ENCODE measurements around the gene ITGB6.
"Not testable (repeated sequence)": the region's sequence is repeated elsewhere in the genome, so short reads cannot be mapped to it uniquely, and the experiment has no call there.

ITGB6 gene

DNA sequence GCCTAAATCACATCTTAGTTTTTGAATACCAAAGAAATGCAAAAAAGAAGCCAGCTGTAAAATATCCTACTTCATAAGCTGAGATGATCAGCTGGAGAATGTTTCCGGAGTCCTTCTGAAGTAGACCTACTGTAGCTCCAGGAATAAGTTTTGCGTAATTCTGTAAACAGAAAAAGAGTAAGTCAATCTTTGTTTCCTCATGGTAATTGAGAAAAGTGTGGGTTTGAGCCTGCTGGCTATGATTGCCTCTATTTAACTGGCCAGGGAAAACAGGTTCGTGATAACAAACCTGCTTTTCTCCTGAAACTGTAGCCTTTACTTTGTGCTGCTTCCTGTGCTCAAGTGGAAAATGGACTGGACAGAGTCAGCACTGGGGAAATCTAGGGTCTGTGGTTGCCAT lies 58.2 kb downstream of the ITGB6 start:
- DNase-seq (ENCODE audit: low read depth in 1 of 2, low spot score in 1 of 2) = no peak

DNA sequence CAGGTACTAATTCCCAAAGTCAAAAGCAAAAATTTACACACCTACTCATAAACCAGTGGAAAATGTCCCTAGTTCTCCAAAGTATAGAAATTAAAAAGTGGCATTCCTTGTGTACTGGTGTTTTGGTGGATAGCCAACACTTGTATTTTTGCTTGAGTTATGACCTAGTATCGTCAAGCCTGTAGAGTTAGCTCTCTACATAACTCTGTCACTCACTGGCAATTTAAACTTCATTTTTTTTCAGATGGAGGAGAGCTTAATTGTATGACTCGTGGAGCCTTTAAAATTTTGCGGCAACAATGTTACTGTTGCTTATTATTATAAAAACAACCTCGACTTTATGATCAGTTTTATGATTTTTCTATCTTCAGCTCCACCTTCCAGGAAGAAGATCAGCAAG lies 58.7 kb downstream of the ITGB6 start:
- no peak for DNase-seq (ENCODE audit: low read depth in 1 of 2, low spot score in 1 of 2)

DNA sequence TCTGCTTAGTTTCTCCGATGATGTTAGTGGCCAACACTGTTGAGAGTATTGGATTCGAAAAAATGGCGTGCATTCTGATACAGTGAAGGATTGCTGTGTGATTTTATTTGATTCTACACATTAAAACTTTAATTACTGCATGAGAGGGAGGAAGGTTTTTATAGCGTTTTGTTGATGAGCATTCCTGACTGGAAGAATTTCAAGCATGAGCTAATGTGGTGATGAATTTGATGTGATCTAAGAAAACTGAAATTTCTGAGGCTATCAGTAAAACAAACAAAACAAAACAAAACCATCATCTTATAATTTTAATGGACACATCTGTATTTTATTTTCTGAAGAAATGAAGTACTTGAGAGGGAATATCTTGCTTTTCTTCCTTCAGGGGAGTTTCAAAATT lies 59.6 kb downstream of the ITGB6 start:
- DNase-seq (ENCODE audit: low read depth in 1 of 2, low spot score in 1 of 2) = no peak

DNA sequence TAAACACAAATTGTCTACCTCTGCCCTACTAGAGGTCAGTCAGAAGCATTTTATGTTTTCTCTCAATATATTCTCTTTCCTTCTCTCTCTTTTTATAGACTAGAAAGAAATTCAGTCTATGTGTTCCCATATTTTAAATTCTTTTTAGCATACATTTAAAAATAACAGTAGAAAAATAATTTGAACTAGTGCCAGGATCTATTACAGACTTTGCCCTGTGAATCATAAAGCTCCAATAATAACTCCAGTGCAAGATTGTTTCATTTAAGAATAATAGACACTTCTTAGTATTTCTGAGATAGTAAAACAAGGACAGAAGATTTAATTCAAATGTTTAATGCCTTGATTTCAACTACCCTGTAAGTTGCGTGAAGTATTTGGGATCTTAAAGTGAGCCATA lies 60.1 kb downstream of the ITGB6 start:
- no peak for DNase-seq (ENCODE audit: low read depth in 1 of 2, low spot score in 1 of 2)

DNA sequence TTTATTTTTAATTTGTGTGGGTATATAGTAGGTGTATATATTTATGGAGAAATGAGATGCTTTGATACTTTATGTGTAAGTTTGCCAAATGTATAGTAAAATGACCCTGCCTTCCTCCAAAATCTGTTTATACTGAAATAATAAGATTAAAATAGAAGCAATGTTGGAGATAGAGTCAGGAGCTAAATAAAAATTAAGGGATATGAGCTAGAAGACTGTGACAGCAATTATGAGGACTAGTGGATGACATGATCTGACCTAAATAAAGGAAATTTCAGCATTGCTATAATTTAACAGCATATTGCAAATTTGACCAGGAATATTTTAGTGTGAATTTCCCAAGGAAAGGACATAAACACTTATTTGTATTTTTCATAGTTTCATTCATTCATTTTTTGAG lies 60.7 kb downstream of the ITGB6 start:
- no peak for DNase-seq (ENCODE audit: low read depth in 1 of 2, low spot score in 1 of 2)

DNA sequence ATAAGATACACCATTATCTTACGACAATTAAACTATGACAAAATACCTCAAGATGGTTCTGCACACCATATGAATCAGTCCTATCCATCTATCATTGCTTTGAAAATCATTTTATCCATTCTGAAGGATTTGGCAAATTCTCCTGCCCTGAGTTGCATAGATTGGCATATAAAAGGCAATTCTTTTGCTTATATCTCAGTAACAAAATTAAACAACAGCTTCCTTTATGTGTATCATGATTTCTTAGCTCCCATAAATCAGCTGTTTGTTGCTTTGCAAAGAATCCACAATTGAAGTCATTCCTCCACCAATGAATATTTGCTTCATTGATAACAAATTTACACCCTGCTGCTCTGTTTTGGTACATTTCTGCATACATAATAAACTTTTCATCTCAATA lies 61.7 kb downstream of the ITGB6 start:
- no peak for DNase-seq (ENCODE audit: low read depth in 1 of 2, low spot score in 1 of 2)

DNA sequence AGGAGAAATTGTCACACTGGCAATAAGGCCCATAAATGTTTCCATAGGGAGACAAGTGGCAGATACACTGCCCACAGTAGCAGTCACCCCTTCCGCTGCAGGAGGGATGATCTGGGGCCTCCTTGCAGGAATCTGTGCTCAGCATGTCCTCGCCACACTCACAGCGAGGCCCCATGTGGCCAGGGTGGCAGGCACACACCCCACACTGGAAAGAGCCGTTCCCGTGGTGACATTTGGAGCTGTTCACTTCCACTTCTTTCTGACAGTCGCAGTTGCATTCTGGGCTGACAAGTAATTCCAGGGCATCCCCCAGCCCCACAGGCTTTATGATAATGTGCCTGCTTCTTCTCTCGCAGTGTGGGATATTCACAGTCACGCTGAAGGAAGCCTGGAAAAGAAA lies 62.6 kb downstream of the ITGB6 start:
- DNase-seq (ENCODE audit: low read depth in 1 of 2, low spot score in 1 of 2) = no peak

DNA sequence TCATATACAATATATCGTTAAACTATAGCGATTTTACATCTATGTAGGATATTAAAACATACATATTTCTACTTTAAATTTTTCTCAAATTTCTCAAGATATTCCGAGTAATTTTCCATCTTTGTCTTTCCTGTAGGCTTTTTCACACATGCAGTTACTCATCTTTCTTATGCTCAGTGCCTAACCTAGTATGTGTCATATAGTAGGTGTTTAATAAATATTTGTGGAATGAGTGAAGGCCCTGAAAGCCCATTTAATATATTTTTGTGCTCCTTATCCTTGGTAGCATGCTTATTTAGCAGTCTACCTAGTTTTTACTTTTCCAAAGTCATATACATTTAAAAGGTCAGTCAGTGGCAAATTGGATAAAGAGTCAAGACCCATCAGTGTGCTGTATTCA lies 67.3 kb downstream of the ITGB6 start:
- no peak for DNase-seq (ENCODE audit: low read depth in 1 of 2, low spot score in 1 of 2)

DNA sequence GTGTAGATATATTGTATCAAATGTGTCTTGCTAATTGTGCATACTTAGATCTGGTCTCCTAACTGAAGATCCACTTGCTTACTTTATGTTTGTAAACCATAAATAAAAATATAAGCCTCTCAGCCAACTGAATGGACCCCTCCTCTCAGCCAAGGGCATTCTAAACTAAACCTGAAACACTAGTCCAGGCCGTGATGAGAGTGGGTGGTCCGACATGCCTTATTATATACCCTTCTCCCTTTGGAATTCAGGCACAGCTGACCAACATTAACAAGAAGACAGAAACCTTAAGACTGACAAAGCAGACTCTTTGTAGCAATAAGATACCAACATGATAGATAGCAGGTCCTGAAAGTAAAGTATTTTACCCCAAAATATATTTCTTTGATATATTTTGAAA lies 73.3 kb downstream of the ITGB6 start:
- DNase-seq (ENCODE audit: low read depth in 1 of 2, low spot score in 1 of 2) = no peak

DNA sequence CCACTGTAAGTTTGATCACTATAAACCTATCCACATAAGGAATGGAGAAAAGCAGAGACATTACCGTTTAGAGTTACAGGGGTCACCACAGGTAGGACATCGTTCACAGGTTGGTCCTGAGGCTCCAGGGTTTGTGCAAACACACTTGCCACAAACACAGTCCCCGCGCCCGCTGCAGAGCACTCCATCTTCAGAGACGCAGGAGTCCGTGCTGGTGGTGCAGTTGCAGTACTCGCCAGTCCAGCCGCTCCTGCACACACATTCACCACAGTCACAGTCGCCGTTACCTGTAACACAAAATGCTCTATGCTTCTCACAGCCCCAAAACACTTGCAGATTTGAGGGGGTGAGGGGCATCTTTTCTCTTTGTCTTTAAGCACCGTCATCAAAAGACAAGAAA lies 73.8 kb downstream of the ITGB6 start:
- no peak for DNase-seq (ENCODE audit: low read depth in 1 of 2, low spot score in 1 of 2)

DNA sequence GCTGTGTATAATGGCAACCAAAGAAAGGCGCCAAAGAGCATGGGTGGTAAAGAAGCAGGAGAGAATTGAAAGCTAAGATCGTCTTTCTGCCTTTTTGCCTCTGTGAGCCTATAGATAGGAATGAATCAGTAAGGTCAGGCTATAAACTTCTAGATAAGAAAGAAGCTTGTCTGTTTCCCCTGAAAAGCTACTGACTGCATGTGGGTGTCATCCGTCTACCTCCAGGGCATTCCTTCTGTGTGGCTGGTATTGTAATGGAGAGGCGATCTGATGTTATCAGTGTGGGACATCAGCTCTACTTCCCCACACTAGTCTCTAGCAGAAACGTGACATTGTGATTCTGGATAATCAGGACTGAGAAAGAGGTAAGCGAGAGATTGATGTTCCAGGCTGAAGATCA lies 74.2 kb downstream of the ITGB6 start:
- no peak for DNase-seq (ENCODE audit: low read depth in 1 of 2, low spot score in 1 of 2)

DNA sequence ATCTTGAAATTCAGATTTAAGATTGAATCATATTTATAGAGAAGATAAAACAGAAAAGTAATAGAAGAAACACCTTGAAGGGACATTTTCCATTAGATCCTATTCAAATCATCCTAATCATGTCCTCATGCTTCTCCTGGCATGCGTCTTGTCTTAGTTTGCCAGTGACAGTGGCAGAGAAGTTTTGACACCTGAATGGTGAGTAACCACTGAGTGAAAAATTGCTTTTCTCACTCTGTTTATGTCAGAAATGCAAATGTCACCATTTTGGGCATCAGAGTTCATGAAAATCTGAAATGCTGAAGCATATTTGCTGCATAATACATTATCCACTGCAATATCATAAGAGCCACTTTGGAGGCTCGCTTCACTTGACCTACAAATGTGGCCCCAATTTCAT lies 74.7 kb downstream of the ITGB6 start:
- no peak for DNase-seq (ENCODE audit: low read depth in 1 of 2, low spot score in 1 of 2)

DNA sequence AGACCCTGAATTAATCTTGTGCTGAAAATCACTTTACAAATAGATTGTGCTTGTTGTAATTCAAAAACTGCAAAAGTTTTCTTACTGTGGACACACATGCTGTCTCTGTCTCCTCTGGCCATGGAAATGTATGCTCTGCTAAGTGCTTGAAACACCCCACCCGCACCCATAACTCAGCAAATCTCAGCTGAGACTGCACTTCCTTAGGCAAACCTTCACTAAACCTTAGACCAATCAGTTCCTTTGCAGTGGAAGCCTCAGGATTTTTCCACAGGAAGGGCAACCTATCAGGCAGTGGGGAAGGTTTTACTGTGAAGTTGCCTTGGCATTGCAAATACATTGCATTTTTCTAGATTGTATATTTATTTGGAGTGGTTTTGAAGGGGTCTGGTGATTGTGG lies 75.5 kb downstream of the ITGB6 start:
- DNase-seq (ENCODE audit: low read depth in 1 of 2, low spot score in 1 of 2) = no peak

DNA sequence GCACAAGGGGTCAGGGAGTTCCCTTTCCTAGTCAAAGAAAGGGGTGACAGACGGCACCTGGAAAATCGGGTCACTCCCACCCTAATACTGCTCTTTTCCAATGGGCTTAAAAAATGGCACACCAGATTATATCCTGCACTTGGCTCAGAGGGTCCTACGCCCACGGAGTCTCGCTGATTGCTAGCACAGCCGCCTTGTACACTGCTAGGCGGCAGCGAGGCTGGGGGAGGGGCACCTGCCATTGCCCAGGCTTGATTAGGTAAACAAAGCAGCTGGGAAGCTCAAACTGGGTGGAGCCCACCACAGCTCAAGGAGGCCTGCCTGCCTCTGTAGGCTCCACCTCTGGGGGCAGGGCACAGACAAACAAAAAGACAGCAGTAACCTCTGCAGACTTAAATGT lies 85.4 kb downstream of the ITGB6 start:
- DNase-seq (ENCODE audit: low read depth in 1 of 2, low spot score in 1 of 2) = not testable (repeated sequence)

DNA sequence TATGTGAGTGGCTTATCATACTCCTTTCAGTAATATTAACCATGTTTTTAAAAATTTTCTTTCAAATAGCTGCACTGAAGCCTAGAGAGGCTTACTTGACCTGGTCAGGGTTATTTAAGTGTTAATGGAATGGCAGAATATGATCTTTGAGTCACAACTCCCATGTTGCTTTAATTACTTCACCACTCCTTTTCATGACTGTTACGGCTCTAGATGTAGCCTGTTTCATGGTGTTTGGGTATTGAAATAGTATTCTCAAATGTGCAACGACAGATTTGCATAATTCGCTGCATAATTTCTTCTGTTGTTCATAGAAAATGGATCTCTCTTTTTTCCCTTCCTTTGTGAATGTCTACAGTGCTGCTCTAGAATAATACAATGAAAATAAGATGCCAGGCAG lies 86.1 kb downstream of the ITGB6 start:
- DNase-seq (ENCODE audit: low read depth in 1 of 2, low spot score in 1 of 2) = no peak

DNA sequence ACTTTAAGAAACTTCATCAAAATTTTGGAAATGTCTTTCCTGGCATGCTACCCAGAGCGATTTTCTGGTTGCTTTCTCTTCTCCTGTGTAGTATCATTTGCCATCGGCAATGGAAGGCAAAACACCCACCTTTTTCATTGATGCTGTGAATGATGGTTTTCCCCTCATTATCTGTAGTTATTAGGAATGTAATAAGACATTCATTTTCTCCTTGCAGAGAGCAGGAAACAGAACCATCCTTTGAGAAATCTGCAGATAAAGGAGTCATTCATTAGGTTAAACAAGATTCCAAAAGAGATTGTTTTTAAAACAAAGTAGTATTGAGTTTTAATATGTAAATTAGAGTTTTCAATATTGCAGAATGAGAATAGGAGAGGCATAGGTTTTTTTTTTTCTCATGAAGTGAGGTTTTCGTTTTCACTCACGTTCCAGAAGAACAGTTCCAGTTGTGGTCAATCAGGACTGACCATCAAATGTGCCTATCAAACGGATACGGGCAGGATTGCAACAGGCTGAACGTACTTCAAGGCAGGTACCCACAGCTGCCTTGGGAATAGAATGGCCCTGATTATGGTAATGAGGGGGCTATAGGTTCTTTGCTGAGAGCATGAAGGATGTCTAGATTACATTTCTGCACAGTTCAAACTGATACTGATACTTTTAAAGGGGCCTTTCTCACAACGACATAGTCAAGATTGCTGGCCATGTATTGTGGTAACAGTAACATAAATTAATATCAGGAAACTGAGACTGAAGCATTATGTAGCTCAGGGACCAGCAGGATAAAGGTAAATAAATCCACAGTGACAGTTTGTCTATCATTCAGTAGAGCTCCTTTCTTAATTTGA lies 87.9 kb downstream of the ITGB6 start:
- DNase-seq (ENCODE audit: low read depth in 1 of 2, low spot score in 1 of 2) = no peak

DNA sequence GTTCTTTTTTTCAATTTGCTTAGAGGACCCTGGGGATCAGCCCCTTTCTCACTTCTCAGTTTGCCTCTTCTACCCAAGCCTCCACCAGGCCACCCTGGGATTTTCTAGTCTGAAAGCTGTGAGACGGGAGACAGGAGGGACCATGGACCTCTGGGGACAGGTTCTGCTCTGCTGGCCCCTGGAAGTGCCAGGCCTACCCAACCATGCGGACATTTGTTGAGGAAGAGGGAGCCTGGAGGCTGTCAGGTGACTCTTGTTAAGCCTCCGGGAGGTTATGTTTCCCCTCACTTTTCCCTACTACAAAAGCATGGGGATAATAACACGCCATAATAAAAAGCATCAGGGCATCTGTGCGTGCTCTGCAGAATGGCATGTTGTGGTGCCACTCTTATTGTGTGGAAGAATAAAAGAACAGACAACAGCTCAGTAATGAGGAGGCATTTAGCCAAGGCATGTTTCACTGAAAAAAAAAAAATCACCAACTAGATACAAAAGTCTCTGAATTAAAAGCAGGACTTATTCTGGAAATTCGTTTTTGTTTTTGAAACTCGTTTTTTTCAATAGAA lies 89.3 kb downstream of the ITGB6 start:
- no peak for DNase-seq (ENCODE audit: low read depth in 1 of 2, low spot score in 1 of 2)

DNA sequence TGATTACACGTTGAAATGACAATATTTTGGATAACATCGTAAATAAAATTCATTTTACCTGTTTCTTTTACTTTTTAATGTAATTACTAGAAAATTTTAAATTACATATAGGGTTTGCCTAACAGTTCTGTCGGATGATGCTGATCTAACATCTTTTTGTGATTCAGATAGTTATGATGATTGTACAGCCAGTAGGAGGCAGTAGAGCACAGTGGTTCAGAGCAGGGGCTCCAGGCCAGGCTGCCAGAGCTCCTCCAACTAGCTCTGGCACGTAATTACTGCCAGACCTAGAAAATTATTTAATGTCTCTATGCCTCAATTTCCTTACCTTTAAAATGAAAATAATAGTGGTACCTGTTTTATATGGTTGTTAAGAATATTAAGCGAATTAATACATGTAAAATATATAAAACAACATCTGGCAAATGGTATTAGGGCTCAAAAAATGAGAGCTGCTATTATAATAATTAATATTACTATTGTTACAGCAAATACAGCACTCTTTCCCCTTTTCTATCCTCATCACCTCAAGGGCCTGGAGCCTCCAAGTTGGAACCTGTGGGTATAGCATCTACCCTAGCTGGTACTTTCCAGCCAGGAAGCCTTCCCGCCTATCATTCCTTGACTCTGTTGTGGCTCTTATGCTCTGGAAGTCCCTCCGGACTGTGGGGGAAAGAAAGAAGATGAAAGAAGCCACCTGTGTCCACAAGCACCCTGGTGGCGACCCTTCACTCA lies 90.0 kb downstream of the ITGB6 start:
- DNase-seq (ENCODE audit: low read depth in 1 of 2, low spot score in 1 of 2) = peak in 1 of 2 donors; percentile 3

DNA sequence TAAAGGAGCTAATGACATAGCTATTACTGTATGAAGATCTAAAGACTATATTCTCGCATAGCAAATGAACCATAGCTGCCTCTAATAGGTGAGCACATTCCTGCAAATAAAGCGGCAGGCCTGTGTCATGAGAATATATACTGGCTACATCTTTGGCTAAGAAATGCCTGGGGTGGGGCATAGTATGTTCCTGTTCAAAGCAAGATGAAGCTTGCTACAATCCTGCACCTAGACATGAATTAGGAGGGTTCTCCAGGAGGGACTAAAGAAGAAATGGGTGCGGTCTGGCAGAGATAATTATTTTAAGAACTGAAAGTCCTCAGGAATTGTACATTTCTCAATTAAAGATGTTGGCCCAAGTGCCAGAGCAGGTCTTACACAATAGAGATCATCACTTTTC lies 90.8 kb downstream of the ITGB6 start:
- no peak for DNase-seq (ENCODE audit: low read depth in 1 of 2, low spot score in 1 of 2)

DNA sequence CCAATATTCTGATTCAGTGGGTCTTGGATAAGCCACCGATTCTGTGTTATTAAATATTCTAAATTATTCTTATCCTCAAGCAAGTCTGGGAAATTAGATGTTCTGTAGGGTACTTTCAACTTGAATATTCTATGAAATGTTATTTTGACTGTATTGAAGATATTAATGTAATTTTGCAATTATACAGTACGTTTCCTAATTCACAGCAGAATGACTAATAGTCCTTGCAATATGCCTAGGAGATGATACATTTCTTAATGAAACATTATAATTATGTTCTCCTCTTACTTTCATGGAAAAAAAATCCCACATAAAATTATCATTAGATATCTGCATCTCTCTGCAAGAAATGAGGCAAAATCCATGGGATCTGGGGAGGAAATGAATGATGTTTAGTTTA lies 91.4 kb downstream of the ITGB6 start:
- no peak for DNase-seq (ENCODE audit: low read depth in 1 of 2, low spot score in 1 of 2)

DNA sequence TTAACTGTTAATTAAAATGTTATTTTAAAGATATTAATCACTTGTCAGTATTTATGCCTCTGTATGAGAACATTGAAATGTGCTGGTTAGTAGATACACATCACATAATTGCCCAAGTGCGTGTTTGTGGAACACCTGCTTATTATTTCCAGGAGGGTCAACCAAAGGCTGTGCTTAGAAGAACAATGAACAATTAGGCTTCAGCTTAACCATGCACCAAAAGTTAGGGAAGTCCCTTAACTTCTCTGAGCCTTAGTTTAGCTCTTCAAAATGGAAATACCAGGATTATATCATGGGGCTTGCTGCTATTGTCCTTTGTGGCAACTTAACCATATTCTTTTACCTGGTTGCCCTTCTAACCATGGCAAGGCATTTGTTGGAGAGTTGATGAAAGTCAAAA lies 94.7 kb downstream of the ITGB6 start:
- no peak for DNase-seq (ENCODE audit: low read depth in 1 of 2, low spot score in 1 of 2)

DNA sequence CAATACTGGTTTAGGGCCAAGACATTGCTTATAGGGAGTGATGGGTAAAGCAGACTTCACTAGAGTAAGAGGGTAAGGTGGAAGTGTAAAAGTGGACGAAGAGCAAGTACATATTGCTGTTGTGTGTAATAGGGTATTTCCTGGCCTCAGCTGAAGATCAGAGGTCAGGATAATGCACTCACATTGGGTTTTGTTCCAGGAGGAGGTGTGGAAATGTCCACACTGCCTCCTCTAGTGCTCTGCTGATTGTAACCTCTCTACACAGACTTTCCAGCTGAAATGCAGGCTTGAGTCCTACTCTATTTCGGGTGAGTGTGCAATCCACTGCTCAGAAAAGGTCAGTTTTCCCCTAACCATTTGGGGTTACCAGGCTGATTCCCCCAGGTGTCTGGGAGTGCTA lies 96.0 kb downstream of the ITGB6 start:
- DNase-seq (ENCODE audit: low read depth in 1 of 2, low spot score in 1 of 2) = no peak
